ENCODE measurements around the gene BMF.

The BMF gene

DNA sequence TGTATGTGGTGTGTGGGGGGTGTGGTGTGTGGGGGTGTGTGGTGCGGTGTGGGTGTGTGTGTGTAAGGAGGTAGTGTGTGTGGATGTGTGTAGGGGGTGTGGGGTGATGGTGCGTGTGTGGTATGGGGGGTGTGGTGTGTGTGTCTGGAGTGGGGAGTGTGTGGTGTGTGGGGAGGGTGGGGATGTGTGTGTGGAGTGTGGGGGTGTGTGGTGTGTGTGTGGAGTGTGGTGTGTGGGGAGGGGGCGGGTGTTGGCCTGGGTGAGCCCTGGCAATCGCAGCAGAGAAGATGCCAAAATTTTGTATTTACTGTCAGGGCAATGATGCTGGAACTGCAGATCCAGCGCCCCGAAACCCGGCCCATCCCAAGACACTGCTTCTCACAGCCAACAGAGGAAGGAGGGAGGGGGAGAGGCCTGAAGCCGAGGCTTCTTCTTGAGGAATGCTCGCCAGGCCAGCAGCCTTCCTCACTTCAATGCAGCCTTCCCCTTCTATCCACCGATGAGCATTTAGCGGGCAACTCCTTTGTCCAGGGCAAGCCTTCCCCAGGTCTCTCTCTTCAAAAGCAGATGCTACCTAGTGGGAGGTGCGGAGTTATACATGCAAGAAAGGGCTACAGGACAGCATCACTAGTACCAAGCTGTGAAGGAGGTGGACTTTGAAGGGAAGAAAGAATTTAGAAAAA lies 57.8 kb downstream of the BMF start:
- DNase-seq (ENCODE audit: low read depth in 2 of 2, low spot score in 1 of 2) = no peak

GRCh38 chr15:40048926-40049475 lies 59.7 kb downstream of the BMF start:
- DNase-seq (ENCODE audit: low read depth in 2 of 2, low spot score in 1 of 2) = no peak

DNA sequence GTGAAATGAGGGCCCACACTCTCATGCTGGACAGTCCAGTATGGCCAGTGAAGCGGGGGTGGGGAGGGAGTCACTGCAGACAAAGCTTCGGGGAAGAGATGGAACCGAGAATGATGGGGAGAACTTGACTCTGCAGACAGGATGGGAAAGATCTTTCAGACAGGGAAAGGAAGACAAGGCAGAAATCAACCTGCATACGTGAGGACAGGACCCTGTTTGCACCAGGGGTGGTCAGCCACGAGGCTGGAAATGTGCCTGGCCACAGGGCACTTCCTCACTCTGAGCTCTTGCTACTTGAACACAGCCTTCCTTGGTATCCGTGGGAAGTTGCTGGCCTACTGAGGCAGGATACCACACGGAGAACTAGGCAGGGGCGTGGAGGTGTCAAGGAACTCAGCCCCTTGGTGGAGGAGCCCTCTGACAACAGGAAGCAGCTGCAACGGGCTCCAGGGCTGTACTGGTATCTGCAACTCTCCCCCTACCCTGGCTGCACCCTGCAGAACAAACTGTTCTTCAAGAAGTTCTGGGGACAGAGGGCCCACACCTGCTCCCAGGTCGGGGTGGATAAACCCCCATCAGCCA lies 60.4 kb downstream of the BMF start:
- DNase-seq (ENCODE audit: low read depth in 2 of 2, low spot score in 1 of 2) = no peak

DNA sequence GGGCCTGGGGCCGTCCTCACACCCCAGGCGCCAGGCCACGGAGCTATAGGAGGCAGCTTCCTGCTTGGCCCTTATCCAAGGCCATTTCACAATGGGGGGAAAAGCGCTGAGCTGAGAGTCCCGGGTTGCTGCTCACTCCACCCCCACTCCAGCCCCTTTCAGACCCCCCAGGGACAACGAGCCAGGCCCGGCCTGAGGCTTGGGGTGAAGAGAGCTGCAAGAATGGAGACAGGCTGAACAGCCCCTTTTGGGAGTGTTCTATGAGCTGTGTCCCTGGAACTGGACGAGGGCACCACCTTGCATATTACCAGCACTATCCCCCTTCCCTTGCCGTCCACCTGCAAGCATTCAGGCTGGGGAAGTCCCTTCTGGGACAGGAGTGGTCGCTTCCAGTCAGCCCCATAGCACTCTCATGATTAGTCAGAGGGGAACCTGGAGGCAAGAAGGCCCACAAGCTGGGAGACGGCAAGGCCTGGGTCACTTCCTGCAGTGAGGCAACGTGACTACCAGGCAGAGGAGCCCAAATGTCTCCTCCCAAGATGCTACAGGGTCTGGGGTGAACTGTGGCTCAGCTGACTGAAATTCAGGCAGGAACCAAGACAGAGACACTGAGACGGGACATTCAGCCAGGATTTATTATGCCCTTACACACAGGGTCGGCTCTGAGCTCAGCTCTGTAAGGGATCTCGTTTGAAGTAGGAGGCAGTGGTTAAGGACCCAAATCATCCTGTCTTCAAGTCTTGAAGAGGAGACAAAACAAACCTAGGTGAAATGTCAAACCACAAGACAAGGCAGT lies 61.1 kb downstream of the BMF start:
- DNase-seq (ENCODE audit: low read depth in 2 of 2, low spot score in 1 of 2) = peak in 1 of 2 donors; percentile 22

GRCh38 chr15:40046721-40047414 lies 61.8 kb downstream of the BMF start:
- DNase-seq (ENCODE audit: low read depth in 2 of 2, low spot score in 1 of 2) = no peak

DNA sequence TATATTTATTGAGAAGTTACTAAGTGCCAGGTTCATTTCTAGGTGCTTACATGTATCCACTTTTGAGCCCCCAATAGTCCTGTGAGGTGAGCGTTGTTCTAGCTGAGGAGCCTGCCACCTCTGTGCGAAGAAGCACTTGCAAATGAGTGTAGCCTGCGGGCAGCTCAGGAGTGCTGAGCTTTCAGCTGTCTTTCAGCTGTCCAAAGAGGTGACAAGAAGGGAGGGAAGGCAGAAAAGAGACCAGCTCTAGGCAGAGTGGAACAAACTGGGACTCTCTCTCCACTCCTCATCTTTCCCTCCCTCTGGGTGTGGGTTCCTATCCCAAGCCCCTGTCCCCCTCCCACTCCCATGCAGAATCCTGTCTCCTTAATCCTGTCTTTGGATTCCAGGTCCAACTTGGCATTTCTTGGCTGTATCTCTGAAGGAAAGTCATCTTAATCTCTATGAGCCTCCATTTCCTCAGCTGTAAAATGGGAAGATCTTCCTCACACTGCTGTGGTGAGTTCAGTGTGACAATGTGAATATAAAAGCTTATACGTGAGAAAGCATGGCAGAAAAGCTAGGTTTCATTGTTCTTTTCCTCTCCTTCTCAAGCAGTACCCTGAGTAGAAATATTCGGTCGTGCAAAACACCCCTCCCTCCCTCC lies 63.0 kb downstream of the BMF start:
- no peak for DNase-seq (ENCODE audit: low read depth in 2 of 2, low spot score in 1 of 2)

DNA sequence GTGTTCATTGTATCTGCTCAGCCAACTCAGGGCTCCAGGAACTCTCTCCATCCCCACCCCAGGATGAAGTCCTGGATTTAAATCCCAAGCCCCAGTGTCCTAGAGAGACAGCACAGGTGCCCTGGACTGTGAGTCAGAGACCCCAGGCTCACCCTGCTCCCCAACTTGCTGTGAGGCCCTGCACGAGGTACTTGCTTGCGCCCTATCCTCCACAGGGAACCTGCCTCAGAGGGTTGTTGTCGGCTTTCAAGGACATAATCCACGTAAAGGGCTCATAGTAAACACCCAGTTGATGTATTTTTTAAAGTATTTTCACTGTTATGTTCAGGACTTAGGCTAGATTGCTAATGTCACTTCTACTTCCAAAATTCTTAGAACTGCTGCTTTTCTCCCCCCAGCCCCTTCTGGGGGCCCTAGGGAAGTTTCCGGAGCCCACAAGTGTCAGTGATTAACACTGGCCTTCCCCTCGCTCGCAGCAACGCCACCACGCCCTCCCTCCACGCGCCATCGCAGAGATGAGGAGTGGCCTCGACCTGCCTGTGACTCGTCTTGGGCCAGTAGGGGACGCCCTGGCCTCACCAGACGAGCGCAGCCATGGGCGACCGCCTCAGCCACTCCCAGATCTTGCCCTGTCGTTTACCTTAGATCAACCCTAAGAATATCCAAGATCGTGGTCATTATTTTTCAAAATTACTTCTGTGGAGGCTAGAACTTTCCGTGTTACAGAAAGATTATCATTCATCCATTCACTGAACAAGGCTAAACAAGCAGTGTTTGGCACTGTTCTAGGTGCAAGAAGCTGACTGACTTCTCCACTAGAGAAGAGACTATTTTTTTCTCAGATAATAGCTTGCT lies 63.7 kb downstream of the BMF start:
- peak; percentile 57 to 70 for DNase-seq (ENCODE audit: low read depth in 2 of 2, low spot score in 1 of 2)

GRCh38 chr15:40043927-40044716 lies 64.6 kb downstream of the BMF start:
- DNase-seq (ENCODE audit: low read depth in 2 of 2, low spot score in 1 of 2) = no peak

DNA sequence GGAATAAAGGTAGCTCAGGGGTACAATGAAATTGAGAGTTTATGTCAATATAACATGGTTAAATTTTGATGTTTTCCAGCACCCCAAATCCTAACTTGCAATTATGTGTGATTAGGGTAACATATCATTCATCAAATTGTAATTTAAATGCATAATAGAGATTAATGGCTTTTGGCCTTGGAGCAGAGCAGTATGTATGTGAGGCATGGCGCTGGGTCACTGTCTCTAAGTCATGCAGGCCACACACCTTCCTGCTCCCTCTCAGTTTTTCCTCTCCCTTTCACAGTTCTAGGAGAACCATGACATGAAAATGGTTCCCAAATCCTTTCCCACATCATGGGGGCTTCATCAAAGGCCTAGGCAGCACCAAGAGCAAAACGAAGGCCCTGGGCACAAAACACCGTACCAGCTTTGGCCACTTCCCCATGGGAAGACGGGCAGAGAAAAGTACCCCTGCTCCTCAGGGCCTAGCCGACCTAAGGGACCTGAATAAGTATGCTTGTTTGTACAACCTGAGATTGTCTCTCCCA lies 65.8 kb downstream of the BMF start:
- DNase-seq (ENCODE audit: low read depth in 2 of 2, low spot score in 1 of 2) = no peak

GRCh38 chr15:40040770-40041169 lies 67.9 kb downstream of the BMF start:
- no peak for DNase-seq (ENCODE audit: low read depth in 2 of 2, low spot score in 1 of 2)

DNA sequence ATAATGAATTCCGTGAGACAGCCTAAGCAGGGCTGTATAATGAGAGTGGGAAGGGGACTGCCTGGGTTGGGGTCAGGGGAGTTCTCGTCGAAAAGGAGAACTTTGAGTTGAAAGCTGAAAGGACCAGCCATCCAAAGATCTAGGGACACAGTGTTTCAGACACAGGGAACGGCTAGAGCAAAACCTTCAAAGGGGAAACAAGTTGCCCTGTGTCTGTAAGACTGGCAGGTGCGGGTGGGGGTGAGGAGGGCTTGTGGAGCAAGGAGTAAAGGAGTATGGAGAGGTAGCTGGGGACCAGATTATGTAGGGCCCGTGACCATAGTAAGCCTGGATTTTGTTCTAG lies 68.4 kb downstream of the BMF start:
- DNase-seq (ENCODE audit: low read depth in 2 of 2, low spot score in 1 of 2) = no peak

- peak; percentile 87 to 88 for DNase-seq (ENCODE audit: low read depth in 2 of 2, low spot score in 1 of 2)
Observed at GRCh38 chr15:40038638-40039543, 69.8 kb downstream of the BMF start, which contains the start of gene SRP14. SRP14 (minus strand) TSS chr15:40039181; CDS start chr15:40039116, 65 bp downstream.

- no peak for DNase-seq (ENCODE audit: low read depth in 2 of 2, low spot score in 1 of 2)
Observed at GRCh38 chr15:40038275-40038637, 70.4 kb downstream of the BMF start.
